Naive B cell (primary cell): ENCODE measurements around the gene OGDHL. TPM values are rescaled to one million over a fixed set of nuclear protein-coding genes. Genes with fewer than 3 reads are reported as not detected.
"Not testable (repeated sequence)": the region's sequence is repeated elsewhere in the genome, so short reads cannot be mapped to it uniquely, and the experiment has no call there.

Experiments used
- ATAC-seq, 2 donors: fragments of 150-1000 bp; cut with Tn5 transposase; 2 replicates each; pipeline ENCODE4 v1.10.0; 2021; ENCODE audit warnings: low read depth in 2 of 2, mild to moderate bottlenecking in 2 of 2, moderate library complexity in 2 of 2
- DNase-seq: peaks from one replicate; pipeline ENCODE4 v3.0.0; 2022
- H3K27ac Mint-ChIP-seq, 6 donors: one replicate each; pipeline ENCODE4 v1.8.0; 2020 to 2022; ENCODE audit warnings: mild to moderate bottlenecking in 6 of 6, mixed read lengths in 6 of 6, moderate library complexity in 5 of 6, inconsistent platforms in 2 of 6
- H3K27me3 Mint-ChIP-seq, 3 donors: one replicate each; pipeline ENCODE4 v1.8.0; 2021 to 2022; ENCODE audit warnings: mixed read lengths in 3 of 3, mild to moderate bottlenecking in 1 of 3
- H3K36me3 Mint-ChIP-seq, 2 donors: one replicate each; pipeline ENCODE4 v1.8.0; 2020 to 2022; ENCODE audit warnings: mixed read lengths in 2 of 2, inconsistent platforms in 1 of 2, mild to moderate bottlenecking in 1 of 2
- H3K4me1 Mint-ChIP-seq, 3 donors: one replicate each; pipeline ENCODE4 v1.8.0; 2020 to 2022; ENCODE audit warnings: mixed read lengths in 3 of 3, inconsistent platforms in 1 of 3, mild to moderate bottlenecking in 1 of 3, moderate library complexity in 1 of 3
- H3K4me3 Mint-ChIP-seq, 8 donors: one replicate each; pipeline ENCODE4 v1.8.0; 2020 to 2022; ENCODE audit warnings: mild to moderate bottlenecking in 8 of 8, mixed read lengths in 8 of 8, moderate library complexity in 8 of 8, inconsistent platforms in 2 of 8
- H3K9me3 Mint-ChIP-seq, 7 donors: one replicate each; pipeline ENCODE4 v1.8.0; 2020 to 2022; ENCODE audit warnings: mixed read lengths in 7 of 7, mild to moderate bottlenecking in 5 of 7, inconsistent platforms in 2 of 7, moderate library complexity in 1 of 7
- polyA plus RNA-seq, 6 donors: library from polyadenylated mRNA; unstranded; fragments of 300-500 nt; fragmentation: Illumina TruSeq; gene quantifications; one replicate each; pipeline ENCODE4 v1.2.3, GENCODE V29; 2021; ENCODE audit warnings: low read depth in 6 of 6

OGDHL gene
- polyA plus RNA-seq, 6 donors from 2014 or later, result not detected

DNA sequence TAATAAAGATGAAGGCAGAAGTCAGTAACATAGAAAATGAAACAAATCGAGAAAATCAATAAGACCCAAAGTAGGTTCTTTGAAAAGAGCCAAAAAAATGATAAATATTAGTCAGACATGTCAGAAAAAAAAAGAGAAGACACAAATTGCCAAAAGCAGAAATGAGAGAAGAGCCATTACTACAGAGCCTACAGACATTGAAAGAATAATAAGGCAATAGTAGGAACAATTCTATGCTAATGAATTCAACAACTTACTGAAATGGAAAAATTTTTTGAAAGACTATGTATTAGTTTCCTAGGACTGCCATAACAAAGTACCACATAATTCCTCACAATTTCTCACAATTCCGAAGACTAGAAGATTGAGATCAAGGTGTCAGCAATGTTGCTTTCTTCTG is 35.5 kb downstream of the OGDHL start:
- peaks cover 0 to 14% of the 10 kb centered on the region in 2 donors for H3K36me3 Mint-ChIP-seq
- no peak overlapping the region for H3K4me3 Mint-ChIP-seq
- peaks cover 0 to 5% (median 0%) of the 10 kb centered on the region in 3 donors for H3K27me3 Mint-ChIP-seq
- H3K9me3 Mint-ChIP-seq, result peaks cover 8 to 36% (median 20%) of the 10 kb centered on the region in 7 donors
- H3K27ac Mint-ChIP-seq, result no peak overlapping the region
- no peak for DNase-seq
- H3K4me1 Mint-ChIP-seq, result no peaks in the 10 kb centered on the region
- ATAC-seq, result no peak

DNA sequence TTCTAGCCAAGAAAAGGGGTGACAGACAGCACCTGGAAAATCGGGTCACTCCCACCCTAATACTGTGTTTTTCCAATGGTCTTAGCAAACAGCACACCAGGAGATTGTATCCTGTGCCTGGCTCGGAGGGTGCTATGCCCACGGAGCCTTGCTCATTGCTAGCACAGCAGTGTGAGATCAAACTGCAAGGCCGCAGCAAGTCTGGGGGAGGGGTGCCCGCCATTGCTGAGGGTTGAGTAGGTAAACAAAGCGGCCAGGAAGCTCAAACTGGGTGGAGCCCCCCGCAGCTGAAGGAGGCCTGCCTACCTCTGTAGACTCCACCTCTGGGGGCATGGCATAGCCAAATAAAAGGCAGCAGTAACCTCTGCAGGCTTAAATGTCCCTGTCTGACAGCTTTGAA is 47.0 kb downstream of the OGDHL start:
- H3K27me3 Mint-ChIP-seq, result peaks cover 6 to 16% (median 15%) of the 10 kb centered on the region in 3 donors
- ATAC-seq, result not testable (repeated sequence)

DNA sequence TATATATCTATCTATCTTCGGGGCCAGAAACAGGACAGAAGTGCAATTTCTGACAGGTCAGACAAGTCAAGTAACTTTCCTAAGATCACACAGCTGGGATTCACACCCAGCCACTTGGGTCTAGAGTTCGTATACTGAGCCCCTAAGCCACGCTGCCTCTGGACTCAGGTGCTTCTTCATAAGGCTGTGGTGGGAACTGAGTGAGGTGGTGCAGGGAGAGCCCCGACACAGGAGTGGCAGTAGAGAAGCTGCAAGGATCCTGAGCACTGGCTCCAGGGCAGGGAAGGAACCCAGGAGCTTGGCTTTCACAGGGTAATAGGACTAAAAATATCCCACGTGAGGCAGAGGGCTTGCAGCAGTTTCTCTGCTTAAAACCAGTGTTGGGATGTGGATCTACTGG is 48.9 kb downstream of the OGDHL start:
- no peak overlapping the region for H3K4me3 Mint-ChIP-seq
- H3K4me1 Mint-ChIP-seq, result no peaks in the 10 kb centered on the region
- DNase-seq, result no peak
- peaks cover 0 to 13% (median 8%) of the 10 kb centered on the region in 7 donors for H3K9me3 Mint-ChIP-seq
- H3K27me3 Mint-ChIP-seq, result peaks cover 15 to 20% (median 16%) of the 10 kb centered on the region in 3 donors
- ATAC-seq, result no peak
- no peaks in the 10 kb centered on the region for H3K36me3 Mint-ChIP-seq
- no peak overlapping the region for H3K27ac Mint-ChIP-seq

More for the DNA sequence above, 47.0 kb downstream of the OGDHL start:
- not testable (repeated sequence) for H3K36me3 Mint-ChIP-seq, H3K27ac Mint-ChIP-seq, DNase-seq, H3K4me3 Mint-ChIP-seq, H3K4me1 Mint-ChIP-seq
- H3K9me3 Mint-ChIP-seq, result peaks cover 0 to 14% (median 8%) of the 10 kb centered on the region in 7 donors

DNA sequence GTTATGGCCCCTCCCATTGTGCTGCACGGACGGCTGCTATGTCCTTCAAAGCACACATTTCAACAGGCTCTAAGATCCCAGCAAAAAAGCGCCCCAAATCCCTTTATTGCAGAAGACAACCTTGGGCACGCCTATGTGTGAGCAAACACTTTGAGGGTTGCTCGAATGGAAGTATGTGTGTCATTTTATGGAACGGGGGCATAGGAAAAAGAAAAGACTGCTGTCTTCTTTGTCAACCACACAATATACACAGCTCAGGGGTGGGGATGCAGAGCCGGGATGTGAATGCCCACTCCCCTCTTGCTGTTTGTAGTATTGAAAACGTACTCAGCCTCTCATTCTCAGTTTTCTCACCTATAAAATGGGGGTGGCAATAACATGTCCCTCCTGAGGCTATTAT is 50.6 kb downstream of the OGDHL start:
- DNase-seq, result no peak
- Mint-ChIP-seq H3K9me3 (peaks cover 0 to 11% (median 4%) of the 10 kb centered on the region in 7 donors), H3K27me3 (peaks cover 6 to 18% (median 15%) of the 10 kb centered on the region in 3 donors), H3K4me1 (no peaks in the 10 kb centered on the region), H3K36me3 (no peaks in the 10 kb centered on the region), H3K27ac (no peak overlapping the region), H3K4me3 (no peak overlapping the region)
- ATAC-seq, result no peak

DNA sequence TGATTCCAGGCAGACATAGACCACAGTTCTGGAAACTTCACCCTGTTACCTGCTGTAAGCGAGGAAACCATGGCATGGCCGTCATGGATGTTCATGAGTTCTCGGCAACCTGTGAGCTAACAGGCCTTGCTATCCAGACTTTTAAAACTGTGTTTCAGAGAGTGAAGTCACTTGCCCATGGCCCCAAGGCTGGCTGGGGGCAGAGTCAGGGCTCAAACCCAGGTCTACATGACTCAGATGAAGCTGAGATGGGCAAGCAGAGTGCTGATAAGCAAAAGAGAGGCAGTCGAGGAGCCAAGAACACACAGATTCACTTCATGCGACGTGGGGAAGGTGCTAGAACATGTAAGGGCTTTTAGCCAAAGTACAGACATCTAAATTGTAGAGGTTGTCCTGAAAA is 51.2 kb downstream of the OGDHL start:
- no peak overlapping the region for H3K27ac Mint-ChIP-seq
- DNase-seq, result no peak
- peaks cover 0 to 11% (median 4%) of the 10 kb centered on the region in 7 donors for H3K9me3 Mint-ChIP-seq
- peaks cover 6 to 18% (median 15%) of the 10 kb centered on the region in 3 donors for H3K27me3 Mint-ChIP-seq
- H3K4me1 Mint-ChIP-seq, result no peaks in the 10 kb centered on the region
- no peak for ATAC-seq
- no peaks in the 10 kb centered on the region for H3K36me3 Mint-ChIP-seq
- H3K4me3 Mint-ChIP-seq, result no peak overlapping the region

DNA sequence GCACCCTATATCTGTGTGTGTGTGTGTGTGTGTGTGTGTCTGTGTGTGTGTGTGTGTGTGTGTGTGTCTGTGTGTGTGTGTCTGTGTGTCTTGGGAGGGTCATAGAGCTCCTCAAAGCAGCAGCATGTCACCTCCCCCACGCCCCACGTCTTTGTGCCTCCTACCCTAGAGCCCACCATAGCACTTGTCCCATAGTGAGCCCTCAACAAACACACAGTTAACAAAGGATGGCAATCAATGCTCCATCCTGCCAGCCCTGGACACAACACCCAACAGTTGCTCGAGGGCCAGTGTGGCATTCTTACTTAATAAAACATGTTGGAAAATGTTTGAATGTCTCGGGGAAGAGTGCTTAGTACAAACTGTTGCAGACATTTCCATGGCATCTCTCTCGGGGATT is 52.2 kb downstream of the OGDHL start:
- H3K27me3 Mint-ChIP-seq, result peaks cover 6 to 18% (median 15%) of the 10 kb centered on the region in 3 donors
- DNase-seq (no peak), ATAC-seq (no peak)
- peaks cover 0 to 10% (median 4%) of the 10 kb centered on the region in 7 donors for H3K9me3 Mint-ChIP-seq
- no peak overlapping the region for H3K27ac Mint-ChIP-seq
- no peaks in the 10 kb centered on the region for H3K36me3 Mint-ChIP-seq
- no peak overlapping the region for H3K4me3 Mint-ChIP-seq
- H3K4me1 Mint-ChIP-seq, result no peaks in the 10 kb centered on the region

DNA sequence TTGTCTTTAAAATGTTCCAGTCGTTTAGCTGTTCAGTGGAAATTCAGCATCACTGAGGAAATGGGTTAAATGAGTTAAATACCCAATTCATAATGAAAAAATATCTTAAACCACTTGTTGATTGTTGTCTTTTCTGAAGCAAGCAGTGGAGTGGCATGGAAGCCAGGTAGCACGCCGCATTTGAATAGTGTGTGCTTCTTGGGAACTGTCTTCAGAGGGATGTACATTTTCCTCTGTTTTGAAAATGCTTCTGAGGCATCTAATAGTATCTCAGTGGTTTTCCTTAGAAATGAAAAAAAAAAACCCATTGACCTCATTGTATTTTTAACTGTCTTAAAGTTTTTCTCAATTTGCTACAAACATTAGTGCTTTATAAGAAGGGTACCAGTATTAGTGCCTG is 54.5 kb downstream of the OGDHL start:
- ATAC-seq (no peak), DNase-seq (no peak)
- peaks cover 8% of the 10 kb centered on the region in 3 donors for H3K27me3 Mint-ChIP-seq
- no peaks in the 10 kb centered on the region for H3K36me3 Mint-ChIP-seq
- no peak overlapping the region for H3K4me3 Mint-ChIP-seq
- no peaks in the 10 kb centered on the region for H3K4me1 Mint-ChIP-seq
- H3K27ac Mint-ChIP-seq, result no peak overlapping the region
- peaks cover 0 to 2% (median 0%) of the 10 kb centered on the region in 7 donors for H3K9me3 Mint-ChIP-seq

DNA sequence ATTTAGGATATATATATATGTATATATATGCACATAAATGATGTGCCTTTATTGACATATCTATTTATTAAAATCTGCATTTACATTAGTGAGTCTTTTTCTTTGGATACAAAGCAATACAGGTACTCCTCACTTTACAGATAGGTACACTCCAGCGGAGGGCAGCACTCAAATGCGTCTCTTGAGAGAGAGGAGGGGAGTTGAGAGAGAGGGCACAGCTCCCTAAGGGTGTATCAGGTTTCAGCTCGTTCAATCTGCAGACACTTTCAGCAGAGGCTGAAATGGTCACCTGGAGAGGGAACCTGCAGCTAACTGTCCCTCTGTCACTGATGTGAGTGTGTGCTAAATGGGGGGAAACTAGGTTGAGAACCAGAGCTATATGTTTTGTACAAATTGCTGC is 61.1 kb downstream of the OGDHL start:
- DNase-seq (no peak), ATAC-seq (no peak)
- H3K4me3 Mint-ChIP-seq, result no peak overlapping the region
- no peaks in the 10 kb centered on the region for H3K36me3 Mint-ChIP-seq
- peaks cover 0 to 2% (median 0%) of the 10 kb centered on the region in 7 donors for H3K9me3 Mint-ChIP-seq
- no peaks in the 10 kb centered on the region for H3K4me1 Mint-ChIP-seq
- peaks cover 12 to 31% (median 17%) of the 10 kb centered on the region in 3 donors for H3K27me3 Mint-ChIP-seq
- H3K27ac Mint-ChIP-seq, result no peak overlapping the region

DNA sequence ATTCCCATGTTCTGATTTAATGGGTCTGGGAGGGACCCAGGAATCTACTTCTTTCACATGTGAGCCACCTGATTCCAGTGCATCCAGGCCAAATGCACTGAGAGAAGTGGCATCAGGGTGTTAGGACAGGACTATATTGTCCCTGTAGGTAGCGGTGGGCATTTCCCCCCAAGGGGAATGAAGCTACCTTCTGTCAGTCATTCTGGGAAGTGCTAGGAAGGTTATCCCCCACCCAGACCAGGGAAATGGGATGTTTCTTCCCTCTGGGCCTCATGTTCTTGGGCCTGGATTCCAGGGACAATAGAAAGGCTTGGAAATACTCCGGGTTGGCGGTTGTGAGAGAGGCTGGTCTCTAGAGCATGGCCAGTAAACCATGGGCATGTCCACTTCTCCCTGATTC is 61.9 kb downstream of the OGDHL start:
- Mint-ChIP-seq H3K9me3 (peaks cover 0 to 2% (median 0%) of the 10 kb centered on the region in 7 donors), H3K4me3 (no peak overlapping the region), H3K4me1 (no peaks in the 10 kb centered on the region), H3K36me3 (no peaks in the 10 kb centered on the region), H3K27ac (no peak overlapping the region), H3K27me3 (peaks cover 12 to 31% (median 20%) of the 10 kb centered on the region in 3 donors)
- DNase-seq (no peak), ATAC-seq (no peak)

DNA sequence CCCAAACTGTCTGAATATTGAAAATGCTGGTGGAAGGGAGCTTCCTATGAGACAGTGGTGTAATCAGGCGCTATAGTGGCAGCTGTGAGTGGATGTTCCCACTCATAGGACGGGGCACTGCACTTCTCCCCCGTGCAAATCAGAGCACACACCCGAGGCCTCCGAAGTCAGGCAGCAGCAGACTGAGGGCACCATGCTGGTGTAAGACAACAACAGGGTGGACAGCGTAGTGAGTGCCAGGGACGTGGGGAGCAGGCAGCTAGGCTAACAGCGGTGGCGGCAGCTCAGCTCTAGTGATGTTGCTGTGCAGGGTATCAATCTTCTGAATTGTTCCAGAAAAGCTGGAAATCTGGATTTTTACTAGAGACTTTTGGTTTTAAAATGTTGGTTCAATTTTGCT is 63.4 kb downstream of the OGDHL start:
- H3K9me3 Mint-ChIP-seq, result peaks cover 0 to 3% (median under 1%) of the 10 kb centered on the region in 7 donors
- ATAC-seq, result no peak
- no peak overlapping the region for H3K4me3 Mint-ChIP-seq
- DNase-seq, result no peak
- no peaks in the 10 kb centered on the region for H3K4me1 Mint-ChIP-seq
- H3K36me3 Mint-ChIP-seq, result no peaks in the 10 kb centered on the region
- peaks cover 12 to 34% (median 26%) of the 10 kb centered on the region in 3 donors for H3K27me3 Mint-ChIP-seq
- H3K27ac Mint-ChIP-seq, result no peak overlapping the region

DNA sequence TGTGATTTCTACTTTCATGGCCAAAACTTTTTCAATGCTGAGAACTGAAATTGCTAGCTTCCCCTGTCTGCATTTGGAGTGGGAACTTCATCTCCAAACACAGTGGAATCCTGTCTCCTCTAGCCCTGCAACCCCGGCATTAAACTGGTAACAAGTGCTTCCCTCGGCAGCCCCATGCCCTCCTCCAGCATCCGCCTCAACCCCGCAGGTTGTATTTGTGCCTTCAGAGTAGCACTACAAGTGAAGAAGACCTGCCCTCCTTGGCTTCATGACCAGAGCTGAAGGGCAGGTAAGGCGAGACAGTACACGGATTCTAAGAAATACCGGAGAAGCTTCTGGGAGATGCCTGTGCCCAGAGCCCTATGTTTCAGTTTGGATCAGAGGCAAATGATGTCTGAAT is 65.8 kb downstream of the OGDHL start:
- no peak overlapping the region for H3K4me3 Mint-ChIP-seq
- H3K27ac Mint-ChIP-seq, result no peak overlapping the region
- H3K27me3 Mint-ChIP-seq, result peaks cover 25 to 38% (median 33%) of the 10 kb centered on the region in 3 donors
- ATAC-seq, result no peak
- H3K36me3 Mint-ChIP-seq, result no peaks in the 10 kb centered on the region
- H3K9me3 Mint-ChIP-seq, result peaks cover 0 to 17% (median 6%) of the 10 kb centered on the region in 7 donors
- DNase-seq, result no peak
- no peaks in the 10 kb centered on the region for H3K4me1 Mint-ChIP-seq

DNA sequence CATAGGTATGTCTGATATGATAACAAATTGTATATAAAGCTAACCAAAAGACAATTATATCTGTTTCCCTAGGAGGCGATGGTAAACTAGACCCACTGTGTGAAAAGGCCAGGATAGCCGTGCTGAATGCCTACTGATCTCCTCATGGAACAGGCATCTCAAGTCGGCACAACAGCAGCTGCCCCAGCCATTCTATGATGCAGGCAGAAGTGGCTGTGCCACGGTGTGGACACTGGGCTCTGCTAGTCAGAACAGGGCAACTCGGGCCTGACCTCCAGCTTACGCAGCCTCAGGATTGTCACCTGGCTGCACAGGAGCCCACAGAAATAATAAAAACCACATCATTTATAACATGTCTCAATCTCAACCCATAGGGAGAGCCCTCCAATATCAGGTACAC is 67.7 kb downstream of the OGDHL start:
- no peaks in the 10 kb centered on the region for H3K36me3 Mint-ChIP-seq
- no peak overlapping the region for H3K4me3 Mint-ChIP-seq
- peaks cover 0 to 17% (median 7%) of the 10 kb centered on the region in 7 donors for H3K9me3 Mint-ChIP-seq
- DNase-seq (no peak), ATAC-seq (no peak)
- no peak overlapping the region for H3K27ac Mint-ChIP-seq
- H3K27me3 Mint-ChIP-seq, result peaks cover 32 to 53% (median 45%) of the 10 kb centered on the region in 3 donors
- H3K4me1 Mint-ChIP-seq, result no peaks in the 10 kb centered on the region

DNA sequence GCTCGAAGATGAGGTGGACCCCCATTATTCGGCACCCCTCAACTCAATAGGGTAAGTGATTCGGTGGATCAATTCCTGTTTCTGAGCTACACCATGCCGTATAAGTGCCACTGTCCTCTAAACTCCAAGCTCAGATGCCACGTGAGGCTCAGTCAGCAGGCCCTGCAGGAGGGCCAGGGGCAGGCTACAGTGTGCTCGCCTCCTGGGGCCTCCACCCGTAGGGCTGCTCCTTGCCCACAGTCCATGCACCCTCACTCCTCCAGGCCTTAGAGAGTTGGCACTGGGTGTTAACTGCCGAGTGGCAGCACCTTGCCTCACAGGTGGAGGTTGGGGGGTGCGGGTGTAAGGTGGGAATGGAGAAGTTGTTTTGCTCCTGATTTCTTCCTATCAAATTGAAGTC is 70.5 kb downstream of the OGDHL start:
- ATAC-seq (no peak), DNase-seq (no peak)
- Mint-ChIP-seq H3K27me3 (peaks cover 54 to 63% (median 56%) of the 10 kb centered on the region in 3 donors), H3K9me3 (peaks cover 9 to 25% (median 22%) of the 10 kb centered on the region in 7 donors), H3K4me1 (no peaks in the 10 kb centered on the region), H3K4me3 (no peak overlapping the region), H3K36me3 (peaks cover 0 to 22% of the 10 kb centered on the region in 2 donors), H3K27ac (no peak overlapping the region)

DNA sequence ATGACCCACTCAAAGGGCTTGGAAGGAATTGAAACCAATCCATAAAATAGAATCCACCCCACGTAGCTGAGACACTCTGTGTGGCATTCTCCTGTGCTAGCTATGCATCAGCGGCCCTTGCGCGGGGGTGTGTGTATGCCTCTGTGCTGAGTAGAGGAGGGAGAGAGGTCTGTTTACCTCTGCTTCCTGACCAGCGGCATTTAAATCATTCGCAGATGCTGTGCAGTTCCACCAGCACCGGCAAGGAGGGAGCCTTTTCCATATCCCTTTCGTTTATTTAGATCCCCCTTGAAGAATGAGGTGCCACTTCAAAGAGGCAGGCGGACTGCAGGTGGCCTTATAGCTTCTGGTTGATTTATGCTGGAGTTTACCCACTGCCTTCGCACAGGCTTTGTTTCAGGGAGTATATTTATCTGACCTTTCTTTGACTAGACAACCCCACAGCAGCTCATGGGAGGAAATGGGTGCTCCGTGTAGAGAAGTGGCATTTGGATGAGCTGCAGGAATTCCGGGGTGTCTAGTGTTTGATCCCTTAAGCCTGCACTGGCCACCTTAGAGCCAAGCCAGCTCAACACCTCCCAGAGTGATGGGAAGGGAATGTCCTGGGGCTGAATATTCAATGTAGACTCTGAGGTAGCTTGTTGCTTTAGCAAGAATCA is 71.3 kb downstream of the OGDHL start:
- DNase-seq, result no peak
- H3K27me3 Mint-ChIP-seq, result peaks cover 54 to 60% (median 56%) of the 10 kb centered on the region in 3 donors
- no peaks in the 10 kb centered on the region for H3K4me1 Mint-ChIP-seq
- ATAC-seq, result no peak
- H3K27ac Mint-ChIP-seq, result no peak overlapping the region
- no peak overlapping the region for H3K4me3 Mint-ChIP-seq
- peaks cover 9 to 32% (median 23%) of the 10 kb centered on the region in 7 donors for H3K9me3 Mint-ChIP-seq
- peaks cover 0 to 22% of the 10 kb centered on the region in 2 donors for H3K36me3 Mint-ChIP-seq
